ENCODE measurements around the gene RIOK1.

GRCh38 chr6:7448232-7448631 is 58.6 kb downstream of the RIOK1 start:
- no peak for TF ChIP-seq CTCF (conservative IDR thresholded peaks at IDR 0.05; ENCODE audit: low read depth, low read length)
- no peak for TF ChIP-seq EZH2 (IDR thresholded peaks at IDR 0.05; ENCODE audit: low read length, unreplicated experiment)
- no peak for TF ChIP-seq EZH2phosphoT487 (IDR thresholded peaks at IDR 0.05; ENCODE audit: borderline replicate concordance, low read length)
